ENCODE data around the gene ADD3.

GRCh38 chr10:110034596-110034995 lies 26.8 kb downstream of the ADD3 start:
- TF ChIP-seq POLR2A (IDR thresholded peaks at IDR 0.05), result no peak
- no peak for TF ChIP-seq CTCF (IDR thresholded peaks at IDR 0.05)
